K562 (cell line): ENCODE results near the gene IL4I1.

Experiments
- BHLHE40 ChIP-seq: IDR thresholded peaks from 2 replicates; pipeline ENCODE4 v1.6.1; 2011; ENCODE audit warnings: low read length, improper control_type of control experiment
- EGR1 ChIP-seq: fragments of 450-650 bp; conservative IDR thresholded peaks from 2 replicates; pipeline ENCODE4 v1.6.1; 2017; ENCODE audit warnings: mild to moderate bottlenecking
- EP300 ChIP-seq: IDR thresholded peaks from 2 replicates; pipeline ENCODE4 v1.6.1; 2012; ENCODE audit warnings: low read length, improper control_type of control experiment
- NR1H2 ChIP-seq: sonication (generic); formaldehyde crosslinking; IDR thresholded peaks from 2 replicates; pipeline ENCODE4 v1.4.0; 2020; ENCODE audit warnings: mild to moderate bottlenecking, missing genetic modification reagents
- NR3C1 ChIP-seq: sonication (generic); formaldehyde crosslinking; IDR thresholded peaks from 2 replicates; pipeline ENCODE4 v1.8.1; 2022; ENCODE audit warnings: missing genetic modification reagents
- ZNF12 ChIP-seq: sonication (generic); formaldehyde crosslinking; IDR thresholded peaks from 2 replicates; pipeline ENCODE4 v1.4.0; 2020; ENCODE audit warnings: mild to moderate bottlenecking, missing genetic modification reagents
- ZNF830 ChIP-seq: fragments of 250-450 bp; sonication (Bioruptor Pico); IDR thresholded peaks from 2 replicates; pipeline ENCODE4 v1.5.0; 2021; ENCODE audit warnings: mild to moderate bottlenecking
- TF ChIP-seq, protein P1 (sequence below): sonication (generic); formaldehyde crosslinking; IDR thresholded peaks from 2 replicates; pipeline ENCODE4 v1.8.1; 2023; ENCODE audit warnings: mild to moderate bottlenecking, missing genetic modification reagents
- TF ChIP-seq, protein P2 (sequence below), 2 experiments: IDR thresholded peaks; 2 replicates each; pipeline ENCODE4 v1.6.1; 2011; ENCODE audit warnings: borderline replicate concordance in 1 of 2, control low read depth in 1 of 2, low read depth in 1 of 2, low read length in 1 of 2, mild to moderate bottlenecking in 1 of 2, mixed read lengths in 1 of 2, moderate library complexity in 1 of 2; ENCODE audit not compliant: insufficient read depth in 1 of 2, insufficient read length in 1 of 2, poor library complexity in 1 of 2, severe bottlenecking in 1 of 2; ENCODE audit errors: extremely low read depth in 1 of 2

DNA sequence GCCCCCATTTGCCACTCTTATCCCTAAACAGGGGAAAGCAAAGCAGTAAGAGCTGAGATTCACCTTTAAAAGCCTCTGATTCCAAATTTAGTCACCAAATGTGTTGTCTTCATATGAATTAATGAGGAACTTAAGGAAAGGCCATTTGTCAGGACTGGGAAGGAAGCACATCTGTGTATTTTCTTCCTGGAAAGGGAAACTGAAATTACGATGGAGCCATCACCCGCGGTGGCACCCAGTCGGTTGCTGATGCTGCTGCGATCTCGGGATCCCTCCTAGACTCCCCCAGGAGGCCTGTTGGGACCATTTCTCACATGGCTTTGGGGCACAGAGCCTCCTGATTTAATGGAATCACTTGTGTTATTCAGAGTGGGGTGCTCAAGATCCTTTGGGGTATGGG is 7.4 kb upstream of the IL4I1 start:
- no peak for TF ChIP-seq EGR1
- TF ChIP-seq, protein P1, sequence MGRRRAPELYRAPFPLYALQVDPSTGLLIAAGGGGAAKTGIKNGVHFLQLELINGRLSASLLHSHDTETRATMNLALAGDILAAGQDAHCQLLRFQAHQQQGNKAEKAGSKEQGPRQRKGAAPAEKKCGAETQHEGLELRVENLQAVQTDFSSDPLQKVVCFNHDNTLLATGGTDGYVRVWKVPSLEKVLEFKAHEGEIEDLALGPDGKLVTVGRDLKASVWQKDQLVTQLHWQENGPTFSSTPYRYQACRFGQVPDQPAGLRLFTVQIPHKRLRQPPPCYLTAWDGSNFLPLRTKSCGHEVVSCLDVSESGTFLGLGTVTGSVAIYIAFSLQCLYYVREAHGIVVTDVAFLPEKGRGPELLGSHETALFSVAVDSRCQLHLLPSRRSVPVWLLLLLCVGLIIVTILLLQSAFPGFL (CRISPR knock-in tag): no peak
- TF ChIP-seq NR3C1 (CRISPR knock-in tag): no peak
- no peak for TF ChIP-seq NR1H2
- no peak for TF ChIP-seq ZNF12 (CRISPR knock-in tag)
- TF ChIP-seq ZNF830 (CRISPR knock-in tag): no peak
- TF ChIP-seq, protein P2, sequence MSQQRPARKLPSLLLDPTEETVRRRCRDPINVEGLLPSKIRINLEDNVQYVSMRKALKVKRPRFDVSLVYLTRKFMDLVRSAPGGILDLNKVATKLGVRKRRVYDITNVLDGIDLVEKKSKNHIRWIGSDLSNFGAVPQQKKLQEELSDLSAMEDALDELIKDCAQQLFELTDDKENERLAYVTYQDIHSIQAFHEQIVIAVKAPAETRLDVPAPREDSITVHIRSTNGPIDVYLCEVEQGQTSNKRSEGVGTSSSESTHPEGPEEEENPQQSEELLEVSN (IDR thresholded peaks at IDR 0.05; ENCODE audit: borderline replicate concordance in 1 of 2, extremely low read depth in 1 of 2, insufficient read depth in 1 of 2, insufficient read length in 1 of 2, low read depth in 1 of 2, low read length in 1 of 2, poor library complexity in 1 of 2, severe bottlenecking in 1 of 2): no peak
- TF ChIP-seq BHLHE40: no peak
- TF ChIP-seq EP300: no peak
